GM19324 (cell line): ENCODE results near the gene OR2M5.

Experiments used
- ATAC-seq: cut with Tn5 transposase; IDR thresholded peaks from one replicate; pipeline ENCODE4 v1.9.1; 2021; ENCODE audit warnings: mild to moderate bottlenecking, moderate library complexity; ENCODE audit not compliant: unreplicated experiment, low FRiP score

OR2M5 gene

GRCh38 chr1:248144513-248145198 lies at the start of gene OR2M5:
Gene OR2M5, plus strand, starts transcription at chr1:248145148. Its CDS starts 0 bp downstream, at chr1:248145148.
- no peak for ATAC-seq

- ATAC-seq: no peak
Observed at GRCh38 chr1:248098529-248098928, 46.4 kb upstream of the OR2M5 start.

GRCh38 chr1:248102847-248103246 lies 42.1 kb upstream of the OR2M5 start:
- no peak for ATAC-seq

GRCh38 chr1:248111157-248111556 lies 33.8 kb upstream of the OR2M5 start:
- no peak for ATAC-seq

- ATAC-seq: no peak
Observed at GRCh38 chr1:248114890-248115289, 30.1 kb upstream of the OR2M5 start.

GRCh38 chr1:248127653-248128052 lies 17.3 kb upstream of the OR2M5 start:
- no peak for ATAC-seq

GRCh38 chr1:248136811-248137210 lies 8.1 kb upstream of the OR2M5 start:
- no peak for ATAC-seq

- no peak for ATAC-seq
Observed at GRCh38 chr1:248140846-248141245, 4.1 kb upstream of the OR2M5 start.

- no peak for ATAC-seq
Observed at GRCh38 chr1:248143311-248143710, 1.6 kb upstream of the OR2M5 start.

GRCh38 chr1:248152056-248152827 lies 7.3 kb downstream of the OR2M5 start:
- no peak for ATAC-seq

GRCh38 chr1:248155927-248156326 lies 11.0 kb downstream of the OR2M5 start:
- ATAC-seq: no peak

GRCh38 chr1:248158758-248159157 lies 13.8 kb downstream of the OR2M5 start:
- ATAC-seq: no peak

- ATAC-seq: no peak
Observed at GRCh38 chr1:248164031-248164430, 19.1 kb downstream of the OR2M5 start.

GRCh38 chr1:248165186-248165585 lies 20.2 kb downstream of the OR2M5 start:
- no peak for ATAC-seq

GRCh38 chr1:248174521-248174920 lies 29.6 kb downstream of the OR2M5 start, which contains the start of gene OR2M2:
Gene OR2M2, plus strand, starts transcription at chr1:248174821. Its CDS starts 5,165 bp downstream, at chr1:248179986.
- no peak for ATAC-seq

- no peak for ATAC-seq
Observed at GRCh38 chr1:248183996-248184395, 39.0 kb downstream of the OR2M5 start.

GRCh38 chr1:248187363-248187762 lies 42.4 kb downstream of the OR2M5 start:
- ATAC-seq: no peak

- no peak for ATAC-seq
Observed at GRCh38 chr1:248189026-248189425, 44.1 kb downstream of the OR2M5 start.

- no peak for ATAC-seq
Observed at GRCh38 chr1:248194117-248194516, 49.2 kb downstream of the OR2M5 start.
